Hair follicle dermal papilla cell (primary cell): ENCODE measurements around the gene METTL2B. TPM values are rescaled to one million over a fixed set of nuclear protein-coding genes. Genes with fewer than 3 reads are reported as not detected.

Source experiments
- small RNA-seq: library from RNA; depleted of rRNA; stranded (forward); fragments of <200 nt; gene quantifications from one replicate; pipeline ENCODE3, GENCODE V24; 2012
- total RNA-seq: library from RNA; depleted of rRNA; stranded (reverse); fragments of >200 nt; gene quantifications from 2 replicates; pipeline ENCODE4 v1.2.3, GENCODE V29; 2012

The METTL2B gene
- total RNA-seq = 32.6 and 33.8 TPM in 2 replicates

GRCh38 chr7:128476402-128477335 lies at the start of gene METTL2B:
TSS of gene METTL2B (plus strand) at chr7:128476748. CDS start at chr7:128476766, 18 bp downstream.

GRCh38 chr7:128455543-128456254 lies 20.8 kb upstream of the METTL2B start, which contains the start of gene HILPDA:
TSS of gene HILPDA (plus strand) at chr7:128455878. CDS start at chr7:128457269, 1,391 bp downstream.

Small RNA genes lying within 50 kb of the gene (small RNA-seq; reads per million reads assigned to genes)
- gene AC010655.1 (not detected), gene AC010655.2 (not detected), gene RF00017 (not detected), gene RNU7-54P (not detected)

Other genes with a start within 250 kb of the METTL2B start
- gene LEP, start 235.5 kb upstream of the METTL2B start, total RNA-seq = 3.1 and 4.1 TPM in 2 replicates
- gene RBM28, start 132.8 kb upstream of the METTL2B start, total RNA-seq = 22.4 and 25.3 TPM in 2 replicates
- 0.16 and 0.24 TPM in 2 replicates for gene PRRT4, start 115.1 kb upstream of the METTL2B start, total RNA-seq
- 46.6 and 54.5 TPM in 2 replicates for gene IMPDH1, start 66.8 kb upstream of the METTL2B start, total RNA-seq
- gene HILPDA, start 20.9 kb upstream of the METTL2B start, total RNA-seq = 15.4 and 22.4 TPM in 2 replicates
- 2.1 and 2.4 TPM in 2 replicates for gene GARIN1A, start 195.5 kb downstream of the METTL2B start, total RNA-seq